Chondrocyte (in vitro differentiated cells): ENCODE data around the gene KDM4B. TPM values are rescaled to one million over a fixed set of nuclear protein-coding genes. Genes with fewer than 3 reads are reported as not detected.

Experiments
- DNase-seq: peaks from one replicate; pipeline ENCODE4 v3.0.0; 2021; ENCODE audit warnings: mixed read lengths, low spot score
- H3K27ac Mint-ChIP-seq: one replicate; pipeline ENCODE4 v1.8.0; 2021; ENCODE audit warnings: mild to moderate bottlenecking, moderate library complexity, mixed read lengths; ENCODE audit not compliant: unreplicated experiment
- H3K27me3 Mint-ChIP-seq: 2 replicates; pipeline ENCODE4 v1.8.0; 2021; ENCODE audit warnings: low read depth, mixed read lengths
- H3K36me3 Mint-ChIP-seq: 2 replicates; pipeline ENCODE4 v1.8.0; 2021; ENCODE audit warnings: low read depth, mixed read lengths
- H3K4me1 Mint-ChIP-seq: 2 replicates; pipeline ENCODE4 v1.8.0; 2021; ENCODE audit warnings: low read depth, mild to moderate bottlenecking, mixed read lengths
- H3K4me3 Mint-ChIP-seq: one replicate; pipeline ENCODE4 v1.8.0; 2021; ENCODE audit warnings: mild to moderate bottlenecking, moderate library complexity, mixed read lengths; ENCODE audit not compliant: unreplicated experiment
- H3K9me3 Mint-ChIP-seq: 2 replicates; pipeline ENCODE4 v1.8.0; 2021; ENCODE audit warnings: low read depth, mixed read lengths
- CTCF ChIP-seq: fragments of 200-600 bp; sonication (generic); IDR thresholded peaks from 2 replicates; pipeline ENCODE4 v1.5.0; 2021; ENCODE audit warnings: antibody characterized with exemption, mild to moderate bottlenecking, moderate library complexity
- total RNA-seq: library from RNA; stranded (reverse); gene quantifications from 3 replicates; pipeline ENCODE4 v1.2.1, GENCODE V29; 2021

Gene KDM4B
- total RNA-seq, 1 donor from 2014 or later = 52.2 TPM

GRCh38 chr19:5106191-5106726 is 137.3 kb downstream of the KDM4B start:
- Mint-ChIP-seq H3K4me1 (peaks cover 29% of the 10 kb centered on the region), H3K9me3 (no peaks in the 10 kb centered on the region), H3K4me3 (no peak overlapping the region), H3K27me3 (no peaks in the 10 kb centered on the region), H3K36me3 (peaks cover 1% of the 10 kb centered on the region), H3K27ac (no peak overlapping the region)
- no peak for DNase-seq
- no peak for TF ChIP-seq CTCF

- Mint-ChIP-seq H3K9me3 (no peaks in the 10 kb centered on the region), H3K4me3 (no peak overlapping the region), H3K27me3 (no peaks in the 10 kb centered on the region), H3K36me3 (peaks cover 5% of the 10 kb centered on the region), H3K4me1 (peaks cover 35% of the 10 kb centered on the region), H3K27ac (peak overlapping the region; percentile 41)
- no peak for TF ChIP-seq CTCF
- no peak for DNase-seq
Observed at GRCh38 chr19:5106971-5107370, 138.1 kb downstream of the KDM4B start.

- DNase-seq = no peak
- TF ChIP-seq CTCF = no peak
- Mint-ChIP-seq H3K27ac (peak overlapping the region; percentile 41), H3K36me3 (peaks cover 9% of the 10 kb centered on the region), H3K27me3 (no peaks in the 10 kb centered on the region), H3K4me3 (no peak overlapping the region), H3K9me3 (no peaks in the 10 kb centered on the region), H3K4me1 (peaks cover 38% of the 10 kb centered on the region)
Observed at GRCh38 chr19:5107432-5108122, 138.7 kb downstream of the KDM4B start.

- no peak overlapping the region for H3K27ac Mint-ChIP-seq
- H3K27me3 Mint-ChIP-seq = no peaks in the 10 kb centered on the region
- no peaks in the 10 kb centered on the region for H3K9me3 Mint-ChIP-seq
- no peak for TF ChIP-seq CTCF
- no peak overlapping the region for H3K4me3 Mint-ChIP-seq
- H3K4me1 Mint-ChIP-seq = peaks cover 38% of the 10 kb centered on the region
- peaks cover 11% of the 10 kb centered on the region for H3K36me3 Mint-ChIP-seq
- DNase-seq = no peak
Observed at GRCh38 chr19:5108123-5108596, 139.2 kb downstream of the KDM4B start.

GRCh38 chr19:5108866-5109265 is 140.0 kb downstream of the KDM4B start:
- no peak for DNase-seq
- TF ChIP-seq CTCF = no peak
- H3K4me1 Mint-ChIP-seq = peaks cover 38% of the 10 kb centered on the region
- H3K36me3 Mint-ChIP-seq = peaks cover 11% of the 10 kb centered on the region
- no peaks in the 10 kb centered on the region for H3K27me3 Mint-ChIP-seq
- H3K4me3 Mint-ChIP-seq = no peak overlapping the region
- H3K27ac Mint-ChIP-seq = no peak overlapping the region
- no peaks in the 10 kb centered on the region for H3K9me3 Mint-ChIP-seq
